H1 (cell line): ENCODE measurements around the gene CACNA1C. TPM values are rescaled to one million over a fixed set of nuclear protein-coding genes. Genes with fewer than 3 reads are reported as not detected.

ENCODE experiments used
- CTCF ChIA-PET: fragments of 300-600 bp; sonication (Branson Sonifier 250); formaldehyde crosslinking; loops from one replicate; lab custom pipeline; 2021; ENCODE audit not compliant: partially characterized antibody; lab: Charles Lee
- POLR2A ChIA-PET: fragments of 300-600 bp; sonication (Branson Sonifier 250); formaldehyde crosslinking; loops from one replicate; lab custom pipeline; 2021; ENCODE audit warnings: inconsistent platforms; ENCODE audit not compliant: partially characterized antibody; lab: Charles Lee
- DNase-seq, 2 experiments: peaks; one replicate each; pipeline versions ENCODE4 v3.0.0 to v3.0.0-alpha.2; 2010 to 2022; ENCODE audit warnings: low spot score in 2 of 2, low read depth in 1 of 2, mixed read lengths in 1 of 2
- FAIRE-seq: peaks from 2 replicates; lab custom pipeline; 2011; peaks lifted over from hg19 to GRCh38; lab: Jason Lieb, UNC
- H2AFZ ChIP-seq: 2 replicates; pipeline ENCODE4 v1.8.1; 2012; ENCODE audit warnings: low read length, inconsistent platforms
- H2AK5ac ChIP-seq: 2 replicates; pipeline ENCODE4 v1.6.1; 2013; ENCODE audit warnings: low read depth, low read length
- H2BK120ac ChIP-seq: replicated peaks from 2 replicates; pipeline ENCODE3; 2013; ENCODE audit warnings: low read depth, low read length, inconsistent platforms
- H2BK12ac ChIP-seq: 2 replicates; pipeline ENCODE4 v1.6.1; 2013; ENCODE audit warnings: low read depth, low read length
- H2BK15ac ChIP-seq: 2 replicates; pipeline ENCODE4 v1.6.1; 2013; ENCODE audit warnings: low read length
- H2BK20ac ChIP-seq: 2 replicates; pipeline ENCODE4 v1.6.1; 2013; ENCODE audit warnings: low read length
- H2BK5ac ChIP-seq: 2 replicates; pipeline ENCODE4 v1.6.1; 2013; ENCODE audit warnings: low read depth, low read length
- H3K14ac ChIP-seq: 2 replicates; pipeline ENCODE4 v1.6.1; 2013; ENCODE audit warnings: inconsistent platforms; ENCODE audit not compliant: insufficient read length
- H3K18ac ChIP-seq: 2 replicates; pipeline ENCODE4 v1.6.1; 2013; ENCODE audit warnings: low read length; ENCODE audit errors: extremely low read depth
- H3K23ac ChIP-seq: 2 replicates; pipeline ENCODE4 v1.6.1; 2013; ENCODE audit warnings: inconsistent platforms; ENCODE audit not compliant: insufficient read length
- H3K23me2 ChIP-seq: 2 replicates; pipeline ENCODE4 v1.6.1; 2013; ENCODE audit warnings: low read depth, low read length
- H3K27ac ChIP-seq: 2 replicates; pipeline ENCODE4 v1.6.1; 2011; ENCODE audit warnings: low read depth, low read length, inconsistent platforms
- H3K27me3 ChIP-seq, 4 experiments: replicated peaks in 1 of 4; 1 replicate in 1 of 4; 2 replicates in 3 of 4; pipeline versions ENCODE4 v1.6.1 to v1.8.1; 2011 to 2013; ENCODE audit warnings: low read length in 3 of 4, mild to moderate bottlenecking in 3 of 4, inconsistent platforms in 2 of 4, mixed read lengths in 2 of 4, moderate library complexity in 1 of 4; ENCODE audit not compliant: control insufficient read depth in 3 of 4, insufficient read depth in 3 of 4; ENCODE audit errors: extremely low read depth in 1 of 4
- H3K36me3 ChIP-seq, 4 experiments: 2 replicates each; pipeline versions ENCODE4 v1.6.1 to v1.8.1; 2011 to 2013; ENCODE audit warnings: mild to moderate bottlenecking in 4 of 4, low read length in 3 of 4, moderate library complexity in 2 of 4, control low read depth in 1 of 4, inconsistent platforms in 1 of 4; ENCODE audit not compliant: insufficient read depth in 4 of 4, control insufficient read depth in 2 of 4
- H3K4ac ChIP-seq: replicated peaks from 2 replicates; pipeline ENCODE3; 2013; ENCODE audit warnings: low read length, low read depth, mixed read lengths, inconsistent platforms; ENCODE audit not compliant: insufficient read length
- H3K4me1 ChIP-seq, 4 experiments: replicated peaks in 1 of 4; 1 replicate in 1 of 4; 2 replicates in 3 of 4; pipeline versions ENCODE4 v1.6.1 to v1.8.1; 2011 to 2013; ENCODE audit warnings: low read length in 3 of 4, inconsistent platforms in 2 of 4, mixed read lengths in 1 of 4; ENCODE audit not compliant: insufficient read depth in 4 of 4, control insufficient read depth in 3 of 4
- H3K4me2 ChIP-seq, 2 experiments: 2 replicates each; pipeline versions ENCODE4 v1.6.1 to v1.8.1; 2011 to 2013; ENCODE audit warnings: low read depth in 2 of 2, low read length in 2 of 2, control low read depth in 1 of 2, inconsistent platforms in 1 of 2, mild to moderate bottlenecking in 1 of 2; ENCODE audit not compliant: insufficient read depth in 1 of 2
- H3K4me3 ChIP-seq, 4 experiments: fragments of 200-600, 300-600 bp in 1 of 4; sonication (generic), shearing (Covaris generic), sonication (Bioruptor Twin) in 1 of 4; 2 replicates each; pipeline versions ENCODE4 v1.5.1 to v1.8.1; 2011 to 2016; ENCODE audit warnings: low read length in 4 of 4, low read depth in 3 of 4, control low read depth in 2 of 4, inconsistent platforms in 2 of 4, mild to moderate bottlenecking in 2 of 4, mixed read lengths in 1 of 4, moderate library complexity in 1 of 4; ENCODE audit not compliant: insufficient read depth in 2 of 4; ENCODE audit errors: extremely low read depth in 1 of 4
- H3K56ac ChIP-seq: replicated peaks from 2 replicates; pipeline ENCODE3; 2013; ENCODE audit warnings: low read depth, mild to moderate bottlenecking, mixed read lengths, low read length, inconsistent platforms; ENCODE audit not compliant: insufficient read length
- H3K79me1 ChIP-seq: 2 replicates; pipeline ENCODE4 v1.6.1; 2013; ENCODE audit warnings: low read depth, low read length, control low read depth
- H3K79me2 ChIP-seq, 2 experiments: 2 replicates each; pipeline versions ENCODE4 v1.6.1 to v1.8.1; 2012 to 2013; ENCODE audit warnings: low read length in 2 of 2, mild to moderate bottlenecking in 2 of 2, inconsistent platforms in 1 of 2; ENCODE audit not compliant: insufficient read depth in 2 of 2, control insufficient read depth in 1 of 2
- H3K9ac ChIP-seq, 4 experiments: replicated peaks in 1 of 4; 1 replicate in 1 of 4; 2 replicates in 3 of 4; pipeline versions ENCODE4 v1.6.1 to v1.8.1; 2011 to 2013; ENCODE audit warnings: low read depth in 3 of 4, low read length in 3 of 4, control low read depth in 2 of 4, mild to moderate bottlenecking in 2 of 4, moderate library complexity in 2 of 4, inconsistent platforms in 1 of 4; ENCODE audit errors: extremely low read depth in 1 of 4
- H3K9me3 ChIP-seq, 2 experiments: 2 replicates each; pipeline versions ENCODE4 v1.6.1 to v1.8.1; 2012 to 2013; ENCODE audit warnings: mild to moderate bottlenecking in 2 of 2, moderate library complexity in 2 of 2, control low read depth in 1 of 2, inconsistent platforms in 1 of 2, low read depth in 1 of 2, low read length in 1 of 2, mixed read lengths in 1 of 2; ENCODE audit not compliant: insufficient read depth in 2 of 2
- H4K20me1 ChIP-seq, 2 experiments: replicated peaks in 1 of 2; 2 replicates each; pipeline versions ENCODE3 to v1.8.1; 2011 to 2013; ENCODE audit warnings: inconsistent platforms in 2 of 2, low read length in 2 of 2, mild to moderate bottlenecking in 1 of 2; ENCODE audit not compliant: insufficient read depth in 2 of 2, control insufficient read depth in 1 of 2
- H4K5ac ChIP-seq: 2 replicates; pipeline ENCODE4 v1.6.1; 2013; ENCODE audit warnings: low read length, low read depth, mixed read lengths, inconsistent platforms; ENCODE audit not compliant: insufficient read length
- H4K8ac ChIP-seq: 2 replicates; pipeline ENCODE4 v1.8.0; 2013; ENCODE audit warnings: mild to moderate bottlenecking, moderate library complexity, low read length, inconsistent platforms; ENCODE audit not compliant: insufficient read depth; ENCODE audit errors: extremely low read depth
- H4K91ac ChIP-seq: replicated peaks from 2 replicates; pipeline ENCODE3; 2013; ENCODE audit warnings: low read length, mixed read lengths, inconsistent platforms; ENCODE audit not compliant: insufficient read length
- ASH2L ChIP-seq: fragments of 200-600, 300-600 bp; sonication (generic); IDR thresholded peaks from one replicate; pipeline ENCODE4 v1.7.1; 2017; ENCODE audit warnings: low read length
- ATF2 ChIP-seq: IDR thresholded peaks from 2 replicates; pipeline ENCODE4 v1.6.1; 2012; ENCODE audit warnings: low read length, inconsistent platforms
- BACH1 ChIP-seq: IDR thresholded peaks from 2 replicates; pipeline ENCODE4 v1.6.1; 2012; ENCODE audit warnings: low read length, improper control_type of control experiment
- BCL11A ChIP-seq, 2 experiments: IDR thresholded peaks; one replicate each; pipeline ENCODE4 v1.6.1; 2011; ENCODE audit warnings: low read depth in 2 of 2, low read length in 2 of 2, mild to moderate bottlenecking in 2 of 2
- CREB1 ChIP-seq: IDR thresholded peaks from 2 replicates; pipeline ENCODE4 v1.6.1; 2012; ENCODE audit warnings: inconsistent platforms
- GABPA ChIP-seq: IDR thresholded peaks from 2 replicates; pipeline ENCODE4 v1.6.1; 2011; ENCODE audit warnings: mild to moderate bottlenecking, low read length, moderate library complexity, borderline replicate concordance; ENCODE audit not compliant: insufficient read depth
- HDAC2 ChIP-seq, 2 experiments: fragments of 300-600 bp in 1 of 2; sonication (generic) in 1 of 2; IDR thresholded peaks; 2 replicates each; pipeline ENCODE4 v1.6.1; 2011 to 2012; ENCODE audit warnings: low read depth in 2 of 2, low read length in 2 of 2, mild to moderate bottlenecking in 2 of 2, moderate library complexity in 2 of 2, borderline replicate concordance in 1 of 2, inconsistent platforms in 1 of 2
- WGBS, 2 experiments: shearing (Covaris generic) in 1 of 2; methylation state at CpG; one replicate each; pipeline versions ENCODE4 v1.1.6 to v1.1.7; 2013 to 2015; ENCODE audit warnings: low lambda C conversion rate in 2 of 2, mixed read lengths in 2 of 2, inconsistent platforms in 1 of 2, low coverage in 1 of 2, missing lambda C conversion rate in 1 of 2; ENCODE audit not compliant: insufficient replicate concordance in 2 of 2, insufficient coverage in 1 of 2, insufficient read length in 1 of 2; ENCODE audit errors: extremely low coverage in 1 of 2, missing lambda C conversion rate in 1 of 2; 5-methylcytosine and 5-hydroxymethylcytosine counted together
- polyA plus RNA-seq, 7 experiments: library from polyadenylated mRNA; depleted of rRNA in 3 of 7; stranded (reverse) in 5 of 7; unstranded in 2 of 7; fragments of >200 nt in 5 of 7; fragments of 200-250 nt in 2 of 7; gene quantifications; 1 replicate in 5 of 7; 2 replicates in 1 of 7; 4 replicates in 1 of 7; pipeline versions ENCODE4 v1.2.1 to v1.2.3, GENCODE V29; 2011 to 2013; ENCODE audit warnings: missing spikeins in 2 of 7, mixed read lengths in 2 of 7
- total RNA-seq: library from RNA; stranded (reverse); fragmentation: NEBNext Ultra II Directional; extraction: Animal tissue kit (Norgen Biotek cat#: 25700); gene quantifications from 2 replicates; pipeline ENCODE4 v1.2.1, GENCODE V29; 2021

Gene CACNA1C
- total and polyA plus RNA-seq, 2 of the 8 experiments (the other 6 are each of a cell fraction or from before 2014, with no cell fraction given), result 1.3 TPM

GRCh38 chr12:2032506-2032905 lies 20.3 kb upstream of the CACNA1C start:
- H4K91ac ChIP-seq, result no peak overlapping the region
- no peak overlapping the region for H3K4me2 ChIP-seq
- no peak for FAIRE-seq
- no peaks in the 10 kb centered on the region for H4K20me1 ChIP-seq
- H3K18ac ChIP-seq, result no peak overlapping the region
- no peaks in the 10 kb centered on the region for H3K36me3 ChIP-seq
- H3K9me3 ChIP-seq, result no peaks in the 10 kb centered on the region
- H3K23ac ChIP-seq, result no peak overlapping the region
- no peak for DNase-seq
- H2BK120ac ChIP-seq, result no peak overlapping the region
- no peak overlapping the region for H4K5ac ChIP-seq
- POLR2A ChIA-PET, result interaction anchor here (1.2 kb wide), 1 partner anchor 9 kb away, joined by 3 read pairs; no protein-coding TSS in a partner anchor
- no peaks in the 10 kb centered on the region for H3K79me1 ChIP-seq
- no peaks in the 10 kb centered on the region for H3K23me2 ChIP-seq
- no peak overlapping the region for H2AK5ac ChIP-seq
- H3K27me3 ChIP-seq, result peaks cover 0 to 23% (median 16%) of the 10 kb centered on the region in 4 experiments; a peak in 6 of 7 replicates
- WGBS, 2 experiments, result 96% methylated on average over 8 of the region's 8 CpGs; no CpG with 5 or more reads in 1 of the 2 experiments
- no peak overlapping the region for H4K8ac ChIP-seq
- no peak overlapping the region for H3K27ac ChIP-seq
- peaks cover 0 to 3% (median 1%) of the 10 kb centered on the region in 4 experiments; a peak in 2 of 7 replicates for H3K4me1 ChIP-seq
- H2AFZ ChIP-seq, result no peak overlapping the region
- H3K56ac ChIP-seq, result no peak overlapping the region
- H2BK15ac ChIP-seq, result no peak overlapping the region
- no peak overlapping the region for H3K4me3 ChIP-seq
- H2BK20ac ChIP-seq, result no peak overlapping the region
- H3K79me2 ChIP-seq, result no peaks in the 10 kb centered on the region
- no peak overlapping the region for H3K9ac ChIP-seq
- TF ChIP-seq BCL11A (IDR thresholded peaks at IDR 0.05; ENCODE audit: low read depth in 2 of 2, low read length in 2 of 2) (no peak), ASH2L (no peak), CREB1 (no peak), HDAC2 (IDR thresholded peaks at IDR 0.05; ENCODE audit: borderline replicate concordance in 1 of 2, low read depth in 2 of 2, low read length in 2 of 2) (no peak), ATF2 (no peak), GABPA (no peak), BACH1 (no peak)
- H2BK12ac ChIP-seq, result no peak overlapping the region
- no peak overlapping the region for H2BK5ac ChIP-seq
- H3K4ac ChIP-seq, result no peak overlapping the region
- H3K14ac ChIP-seq, result no peak overlapping the region
- CTCF ChIA-PET, result interaction anchor here (0.7 to 4.2 kb wide), 6 partner anchors 10 to 751 kb away, joined by 3 to 33 read pairs (median 6); no protein-coding TSS in a partner anchor
